Aorta (tissue), 5 donors: ENCODE measurements around the gene PPP2R5C. TPM values are rescaled to one million over a fixed set of nuclear protein-coding genes. Genes with fewer than 3 reads are reported as not detected.
"Not testable (repeated sequence)": the region's sequence is repeated elsewhere in the genome, so short reads cannot be mapped to it uniquely, and the experiment has no call there.

Source experiments
- ATAC-seq: fragments of 200-7000 bp; cut with Tn5 transposase; one replicate; pipeline ENCODE4 v1.9.1; 2022; ENCODE audit warnings: moderate library complexity; ENCODE audit not compliant: low FRiP score
- DNase-seq, 2 donors: peaks; one replicate each; pipeline ENCODE4 v3.0.0-alpha.2; 2020
- H3K27ac ChIP-seq, 2 donors: one replicate each; pipeline ENCODE4 v1.5.1; 2013; ENCODE audit warnings: low read length in 2 of 2, mild to moderate bottlenecking in 2 of 2, moderate library complexity in 2 of 2, control low read depth in 1 of 2, inconsistent platforms in 1 of 2, low read depth in 1 of 2
- H3K27me3 ChIP-seq, 2 donors: one replicate each; pipeline ENCODE4 v1.6.1; 2013; ENCODE audit warnings: control low read depth in 1 of 2, low read length in 1 of 2, mild to moderate bottlenecking in 1 of 2, moderate library complexity in 1 of 2; ENCODE audit not compliant: insufficient read depth in 2 of 2, control insufficient read depth in 1 of 2
- H3K36me3 ChIP-seq, 2 donors: one replicate each; pipeline ENCODE4 v1.6.1; 2013; ENCODE audit warnings: control low read depth in 1 of 2, low read length in 1 of 2, mild to moderate bottlenecking in 1 of 2; ENCODE audit not compliant: insufficient read depth in 2 of 2, control insufficient read depth in 1 of 2
- H3K4me1 ChIP-seq, 2 donors: one replicate each; pipeline ENCODE4 v1.6.1; 2013; ENCODE audit warnings: low read length in 2 of 2, control low read depth in 1 of 2, mild to moderate bottlenecking in 1 of 2, moderate library complexity in 1 of 2; ENCODE audit not compliant: insufficient read depth in 2 of 2, control insufficient read depth in 1 of 2
- H3K4me3 ChIP-seq, 2 donors: one replicate each; pipeline ENCODE4 v1.5.1; 2013; ENCODE audit warnings: low read length in 2 of 2, control low read depth in 1 of 2, mild to moderate bottlenecking in 1 of 2
- H3K9me3 ChIP-seq: one replicate; pipeline ENCODE4 v1.6.1; 2013; ENCODE audit warnings: mild to moderate bottlenecking, low read length; ENCODE audit not compliant: control insufficient read depth
- whole genome bisulfite sequencing, 2 donors: extraction: QIAGEN DNeasy Blood & Tissue Kit; methylation state at CpG; one replicate each; pipeline ENCODE4 v1.1.7; 2013; 5-methylcytosine and 5-hydroxymethylcytosine counted together
- intact Hi-C, 2 donors: fragments of 100-400 bp; cut with DNase I; formaldehyde crosslinking; loops; one replicate each; pipeline versions ENCODE4 v1.14.2 to v1.15.0; 2022
- polyA plus RNA-seq, 2 donors: library from polyadenylated mRNA; stranded (reverse); fragments of 200-250 nt; gene quantifications; one replicate each; pipeline ENCODE4 v1.2.3, GENCODE V29; 2013
- total RNA-seq, 2 donors: library from RNA; stranded (reverse); fragmentation: NEBNext Ultra II Directional; extraction: Animal tissue kit (Norgen Biotek cat#: 25700); gene quantifications; one replicate each; pipeline ENCODE4 v1.2.1, GENCODE V29; 2021
- donor health status: healthy with polysubstance abuse.
- donor health status: Bipolar disorder and iron deficiency.
- donor health status: DM: no; HTN: no; CAD: no.
- donor health status: DM: no; HTN: no; CAD: no.
- donor health status: DM: yes; HTN: yes; CAD: no.

The PPP2R5C gene
- total and polyA plus RNA-seq, 4 donors: 64.0 to 155 (median 115) TPM

- WGBS, 2 donors: 93% methylated on average over 7 of the region's 7 CpGs
- no peak for DNase-seq
- Histone ChIP-seq H3K36me3 (no peaks in the 10 kb centered on the region), H3K27ac (no peak overlapping the region), H3K4me1 (no peaks in the 10 kb centered on the region), H3K27me3 (no peaks in the 10 kb centered on the region), H3K4me3 (no peak overlapping the region), H3K9me3 (no peaks in the 10 kb centered on the region)
- intact Hi-C loops: no loop called here
- ATAC-seq: no peak
Measured at GRCh38 chr14:101790232-101790631, 28.7 kb downstream of the PPP2R5C start.

GRCh38 chr14:101791919-101792572 is 30.5 kb downstream of the PPP2R5C start:
- DNase-seq (no peak), ATAC-seq (no peak)
- 61 to 68% methylated on average over 5 of the region's 5 CpGs for WGBS, 2 donors
- Histone ChIP-seq H3K4me3 (no peak overlapping the region), H3K27ac (no peak overlapping the region), H3K27me3 (no peaks in the 10 kb centered on the region), H3K4me1 (no peaks in the 10 kb centered on the region), H3K36me3 (no peaks in the 10 kb centered on the region), H3K9me3 (no peaks in the 10 kb centered on the region)
- intact Hi-C loops: no loop called here

GRCh38 chr14:101796016-101796415 is 34.5 kb downstream of the PPP2R5C start:
- ATAC-seq (no peak), DNase-seq (no peak)
- H3K27me3 ChIP-seq: no peaks in the 10 kb centered on the region
- H3K9me3 ChIP-seq: no peaks in the 10 kb centered on the region
- no peaks in the 10 kb centered on the region for H3K36me3 ChIP-seq
- H3K4me3 ChIP-seq: no peak overlapping the region
- H3K4me1 ChIP-seq: no peaks in the 10 kb centered on the region
- no peak overlapping the region for H3K27ac ChIP-seq
- intact Hi-C loops: no loop called here
- 96 to 97% methylated on average over 8 of the region's 8 CpGs for WGBS, 2 donors

- no peak overlapping the region for H3K4me3 ChIP-seq
- no peaks in the 10 kb centered on the region for H3K36me3 ChIP-seq
- WGBS, 2 donors: 87 to 92% methylated on average over 10 of the region's 10 CpGs
- H3K4me1 ChIP-seq: no peaks in the 10 kb centered on the region
- intact Hi-C loops: no loop called here
- DNase-seq (no peak), ATAC-seq (no peak)
- H3K27me3 ChIP-seq: no peaks in the 10 kb centered on the region
- H3K27ac ChIP-seq: no peak overlapping the region
- H3K9me3 ChIP-seq: no peaks in the 10 kb centered on the region
Measured at GRCh38 chr14:101796479-101796878, 35.0 kb downstream of the PPP2R5C start.

- no peaks in the 10 kb centered on the region for H3K36me3 ChIP-seq
- H3K4me3 ChIP-seq: no peak overlapping the region
- no peaks in the 10 kb centered on the region for H3K4me1 ChIP-seq
- intact Hi-C loops: no loop called here
- DNase-seq (no peak), ATAC-seq (no peak)
- no peaks in the 10 kb centered on the region for H3K9me3 ChIP-seq
- H3K27ac ChIP-seq: no peak overlapping the region
- no peaks in the 10 kb centered on the region for H3K27me3 ChIP-seq
- 49 to 59% methylated on average over 5 of the region's 5 CpGs for WGBS, 2 donors
Measured at GRCh38 chr14:101797856-101798255, 36.3 kb downstream of the PPP2R5C start.

- DNase-seq, ATAC-seq, H3K27ac ChIP-seq, intact Hi-C loops, H3K36me3 ChIP-seq, H3K27me3 ChIP-seq, H3K9me3 ChIP-seq, H3K4me1 ChIP-seq, H3K4me3 ChIP-seq: not testable (repeated sequence)
- 100% methylated on average over 1 of the region's 1 CpG for WGBS, 2 donors
Measured at GRCh38 chr14:101804373-101804772, 42.9 kb downstream of the PPP2R5C start.

GRCh38 chr14:101806252-101806651 is 44.7 kb downstream of the PPP2R5C start:
- ATAC-seq: not testable (repeated sequence)

GRCh38 chr14:101808020-101808641 is 46.6 kb downstream of the PPP2R5C start:
- DNase-seq (no peak), ATAC-seq (no peak)
- no peak overlapping the region for H3K27ac ChIP-seq
- intact Hi-C loops: no loop called here
- H3K4me3 ChIP-seq: no peak overlapping the region
- no peaks in the 10 kb centered on the region for H3K27me3 ChIP-seq
- no peaks in the 10 kb centered on the region for H3K9me3 ChIP-seq
- H3K4me1 ChIP-seq: no peaks in the 10 kb centered on the region
- 55 to 61% methylated on average over 11 of the region's 11 CpGs for WGBS, 2 donors
- no peaks in the 10 kb centered on the region for H3K36me3 ChIP-seq

More at GRCh38 chr14:101806252-101806651, 44.7 kb downstream of the PPP2R5C start:
- H3K27ac ChIP-seq, H3K27me3 ChIP-seq, DNase-seq, H3K4me1 ChIP-seq, intact Hi-C loops, H3K9me3 ChIP-seq, H3K36me3 ChIP-seq, H3K4me3 ChIP-seq: not testable (repeated sequence)
- WGBS, 2 donors: 98 to 100% methylated on average over 1 of the region's 1 CpG
